IMR-90 (cell line): Measurements from ENCODE around the gene TRAPPC10. TPM values are rescaled to one million over a fixed set of nuclear protein-coding genes. Genes with fewer than 3 reads are reported as not detected.
"Not testable (repeated sequence)": the region's sequence is repeated elsewhere in the genome, so short reads cannot be mapped to it uniquely, and the experiment has no call there.

Experiments
- ATAC-seq: fragments of 200-7000 bp; cut with Tn5 transposase; 2 replicates; pipeline ENCODE4 v1.9.1; 2020; ENCODE audit warnings: low read depth, mild to moderate bottlenecking, moderate library complexity
- BruUV-seq: library from RNA; stranded (reverse); fragments of 400-500 nt; replicated peaks from 2 replicates; lab custom pipeline; 2021; lab: Mats Ljungman, UMichigan
- CTCF ChIA-PET: fragments of 300-600 bp; formaldehyde crosslinking; extraction: SDS; loops from one replicate; lab custom pipeline; 2021; ENCODE audit warnings: antibody characterized with exemption; lab: Yijun Ruan, JAX
- POLR2A ChIA-PET: fragments of 300-600 bp; sonication (Branson Sonifier 250); formaldehyde crosslinking; loops from one replicate; lab custom pipeline; 2022; ENCODE audit warnings: antibody characterized with exemption; ENCODE audit not compliant: unreplicated experiment; lab: Charles Lee
- DNase-seq: peaks from one replicate; pipeline ENCODE4 v3.0.0; 2013
- H2AFZ ChIP-seq: replicated peaks from 2 replicates; pipeline ENCODE3; 2013; ENCODE audit warnings: low read length, mild to moderate bottlenecking; ENCODE audit not compliant: poor library complexity
- H2AK5ac ChIP-seq: 2 replicates; pipeline ENCODE4 v1.6.1; 2013; ENCODE audit warnings: low read depth, low read length, inconsistent platforms
- H2AK9ac ChIP-seq: replicated peaks from 2 replicates; pipeline ENCODE3; 2013; ENCODE audit warnings: mild to moderate bottlenecking, low read depth, low read length, moderate library complexity; ENCODE audit not compliant: poor library complexity
- H2BK120ac ChIP-seq: 2 replicates; pipeline ENCODE4 v1.6.1; 2013; ENCODE audit warnings: low read depth, low read length, inconsistent platforms
- H2BK15ac ChIP-seq: 3 replicates; pipeline ENCODE4 v1.6.1; 2013; ENCODE audit warnings: low read depth, low read length, inconsistent platforms
- H2BK20ac ChIP-seq: 2 replicates; pipeline ENCODE4 v1.6.1; 2013; ENCODE audit warnings: low read depth, mild to moderate bottlenecking, inconsistent platforms, low read length, moderate library complexity
- H2BK5ac ChIP-seq: 2 replicates; pipeline ENCODE4 v1.6.1; 2013; ENCODE audit warnings: mild to moderate bottlenecking, low read depth, low read length, inconsistent platforms; ENCODE audit not compliant: poor library complexity, severe bottlenecking
- H3K14ac ChIP-seq: replicated peaks from 2 replicates; pipeline ENCODE4 v1.6.1; 2013; ENCODE audit warnings: low read depth, low read length, inconsistent platforms
- H3K18ac ChIP-seq: 2 replicates; pipeline ENCODE4 v1.6.1; 2013; ENCODE audit warnings: low read depth, low read length, control low read depth
- H3K23ac ChIP-seq: 2 replicates; pipeline ENCODE4 v1.6.1; 2013; ENCODE audit warnings: low read depth, low read length, inconsistent platforms
- H3K27ac ChIP-seq: 2 replicates; pipeline ENCODE4 v1.5.1; 2013; ENCODE audit warnings: mild to moderate bottlenecking, control low read depth, low read length; ENCODE audit not compliant: insufficient read depth
- H3K27me3 ChIP-seq: 2 replicates; pipeline ENCODE4 v1.6.1; 2013; ENCODE audit warnings: low read length; ENCODE audit not compliant: control insufficient read depth, insufficient read depth
- H3K36me3 ChIP-seq: 2 replicates; pipeline ENCODE4 v1.6.1; 2013; ENCODE audit warnings: low read length, mixed read lengths; ENCODE audit not compliant: control insufficient read depth, insufficient read depth
- H3K4ac ChIP-seq: 2 replicates; pipeline ENCODE4 v1.6.1; 2013; ENCODE audit warnings: low read depth, low read length, inconsistent platforms
- H3K4me1 ChIP-seq: 2 replicates; pipeline ENCODE4 v1.6.1; 2013; ENCODE audit warnings: low read length, mixed read lengths; ENCODE audit not compliant: control insufficient read depth, insufficient read depth
- H3K4me2 ChIP-seq: 2 replicates; pipeline ENCODE4 v1.6.1; 2013; ENCODE audit warnings: low read depth, mild to moderate bottlenecking, control low read depth, low read length, moderate library complexity
- H3K4me3 ChIP-seq: 2 replicates; pipeline ENCODE4 v1.5.1; 2013; ENCODE audit warnings: low read depth, mild to moderate bottlenecking, control low read depth, low read length, moderate library complexity; ENCODE audit not compliant: insufficient read depth
- H3K56ac ChIP-seq: 2 replicates; pipeline ENCODE4 v1.6.1; 2013; ENCODE audit warnings: low read length, inconsistent platforms; ENCODE audit not compliant: insufficient read depth; ENCODE audit errors: extremely low read depth
- H3K79me1 ChIP-seq, 2 experiments: 2 replicates each; pipeline ENCODE4 v1.6.1; 2013; ENCODE audit warnings: low read length in 2 of 2, inconsistent platforms in 1 of 2, low read depth in 1 of 2
- H3K9ac ChIP-seq: 2 replicates; pipeline ENCODE4 v1.6.1; 2013; ENCODE audit warnings: low read depth, low read length, control low read depth
- H3K9me1 ChIP-seq: 2 replicates; pipeline ENCODE4 v1.6.1; 2013; ENCODE audit warnings: low read length, inconsistent platforms; ENCODE audit not compliant: insufficient read depth
- H3K9me3 ChIP-seq: 2 replicates; pipeline ENCODE4 v1.6.1; 2013; ENCODE audit warnings: low read length; ENCODE audit not compliant: control insufficient read depth, insufficient read depth
- H4K20me1 ChIP-seq: 2 replicates; pipeline ENCODE4 v1.6.1; 2013; ENCODE audit warnings: low read length, inconsistent platforms; ENCODE audit not compliant: insufficient read depth
- H4K5ac ChIP-seq: 2 replicates; pipeline ENCODE4 v1.6.1; 2013; ENCODE audit warnings: mild to moderate bottlenecking, low read depth, low read length, control low read depth
- H4K8ac ChIP-seq, 2 experiments: 2 replicates each; pipeline ENCODE4 v1.6.1; 2013; ENCODE audit warnings: low read depth in 2 of 2, low read length in 2 of 2, control low read depth in 1 of 2, inconsistent platforms in 1 of 2
- H4K91ac ChIP-seq: 2 replicates; pipeline ENCODE4 v1.6.1; 2013; ENCODE audit warnings: low read depth, low read length, inconsistent platforms; ENCODE audit not compliant: insufficient read depth
- WGBS, 2 experiments: methylation state at CpG; one replicate each; pipeline versions ENCODE4 v1.1.5 to v1.1.7; 2013; ENCODE audit warnings: missing lambda C conversion rate in 2 of 2; ENCODE audit not compliant: insufficient read length in 1 of 2; ENCODE audit errors: extremely low coverage in 2 of 2; 5-methylcytosine and 5-hydroxymethylcytosine counted together
- dilution Hi-C: fragments of 300-500 bp; cut with HindIII; formaldehyde crosslinking; loops from one replicate; pipeline ENCODE4 v1.14.3; 2018; ENCODE audit warnings: low sequenced_read_pairs; ENCODE audit not compliant: unreplicated experiment
- in situ Hi-C: fragments of 300-500 bp; cut with MboI; formaldehyde crosslinking; loops from 3 replicates; pipeline ENCODE4 v1.14.3; 2019; ENCODE audit warnings: low sequenced_read_pairs, inconsistent platforms, mixed read lengths
- intact Hi-C: fragments of 100-400 bp; cut with micrococcal nuclease; formaldehyde crosslinking; loops from 2 replicates; pipeline ENCODE4 v1.10.0; 2022
- polyA plus RNA-seq, 3 experiments: library from polyadenylated mRNA; depleted of rRNA; stranded (reverse); fragments of >200 nt; gene quantifications; 2 replicates each; pipeline ENCODE4 v1.2.3, GENCODE V29; 2012; ENCODE audit warnings: low replicate concordance in 1 of 3
- total RNA-seq: library from RNA; depleted of rRNA; stranded (reverse); fragments of >200 nt; gene quantifications from 2 replicates; pipeline ENCODE4 v1.2.3, GENCODE V29; 2012

The TRAPPC10 gene
- total and polyA plus RNA-seq, 2 of the 4 experiments (the other 2 are of a cell fraction), result 17.8 to 18.1 TPM

DNA sequence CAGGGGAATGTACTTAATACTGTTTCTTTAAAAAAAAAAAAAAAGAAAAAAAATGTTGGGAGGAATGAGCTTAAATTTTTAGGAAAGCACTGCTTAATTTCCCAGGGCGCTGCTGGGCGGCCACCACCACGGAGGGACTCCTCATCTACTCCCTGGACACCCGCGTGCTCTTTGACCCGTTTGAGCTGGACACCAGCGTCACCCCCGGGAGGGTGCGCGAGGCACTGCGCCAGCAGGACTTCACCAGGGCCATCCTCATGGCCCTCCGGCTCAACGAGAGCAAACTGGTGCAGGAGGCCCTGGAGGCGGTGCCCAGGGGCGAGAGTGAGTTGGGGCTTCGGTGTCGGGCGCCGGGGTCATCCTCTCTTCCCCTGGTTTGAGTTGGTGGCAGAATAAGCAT lies 115.7 kb downstream of the TRAPPC10 start:
- H2AK9ac ChIP-seq, H4K8ac ChIP-seq, H3K4ac ChIP-seq, CTCF ChIA-PET, H3K18ac ChIP-seq, H2BK120ac ChIP-seq, H3K27ac ChIP-seq, H3K9ac ChIP-seq, H3K9me3 ChIP-seq, H4K91ac ChIP-seq, ATAC-seq, H3K14ac ChIP-seq, H4K5ac ChIP-seq, BruUV-seq, POLR2A ChIA-PET, H3K79me1 ChIP-seq, H2AFZ ChIP-seq, H2BK5ac ChIP-seq, H4K20me1 ChIP-seq, H3K23ac ChIP-seq, H3K4me3 ChIP-seq, H3K36me3 ChIP-seq, H3K27me3 ChIP-seq, H3K56ac ChIP-seq, H3K4me1 ChIP-seq, H2BK20ac ChIP-seq, H2AK5ac ChIP-seq, dilution Hi-C loops, in situ Hi-C loops, H2BK15ac ChIP-seq, H3K4me2 ChIP-seq, DNase-seq, H3K9me1 ChIP-seq, intact Hi-C loops: not testable (repeated sequence)
- WGBS, 2 experiments, result no CpG with 5 or more reads among the region's 19 CpGs

DNA sequence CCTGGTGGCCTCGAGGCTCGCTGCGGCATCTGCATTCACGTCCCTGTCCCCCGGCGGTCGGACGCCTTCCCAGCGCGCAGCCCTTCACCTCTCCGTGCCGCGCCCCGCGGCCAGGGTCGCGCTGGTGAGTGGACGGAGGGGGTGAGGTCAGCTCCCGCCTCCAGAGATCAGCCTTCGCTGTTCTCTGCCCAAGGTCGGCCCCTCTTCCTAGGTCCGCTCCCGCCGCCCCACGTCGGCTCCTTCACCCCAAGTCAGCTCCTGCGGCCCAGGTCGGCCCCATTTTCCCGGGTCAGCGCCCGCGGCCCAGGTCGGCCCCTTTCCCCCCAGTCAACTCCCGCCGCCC lies 121.6 kb downstream of the TRAPPC10 start:
- H3K27me3 ChIP-seq, BruUV-seq, H2AFZ ChIP-seq, H2BK120ac ChIP-seq, H4K8ac ChIP-seq, H3K36me3 ChIP-seq, H3K4me3 ChIP-seq, in situ Hi-C loops, H3K56ac ChIP-seq, ATAC-seq, H3K14ac ChIP-seq, intact Hi-C loops, H2BK15ac ChIP-seq, H4K20me1 ChIP-seq, CTCF ChIA-PET, H4K91ac ChIP-seq, POLR2A ChIA-PET, H3K9ac ChIP-seq, H3K27ac ChIP-seq, H2BK20ac ChIP-seq, H3K9me3 ChIP-seq, H3K23ac ChIP-seq, H3K79me1 ChIP-seq, H4K5ac ChIP-seq, dilution Hi-C loops, H3K9me1 ChIP-seq, H2AK9ac ChIP-seq, H3K4me1 ChIP-seq, DNase-seq, H2AK5ac ChIP-seq, H3K4me2 ChIP-seq, H3K4ac ChIP-seq, H3K18ac ChIP-seq, H2BK5ac ChIP-seq: not testable (repeated sequence)
- no CpG with 5 or more reads among the region's 35 CpGs for WGBS, 2 experiments
